GM21447 (cell line): Measurements from ENCODE around the gene CD300LF.

Source experiments
- ATAC-seq: cut with Tn5 transposase; IDR thresholded peaks from one replicate; pipeline ENCODE4 v1.9.1; 2021; ENCODE audit not compliant: unreplicated experiment

The CD300LF gene

DNA sequence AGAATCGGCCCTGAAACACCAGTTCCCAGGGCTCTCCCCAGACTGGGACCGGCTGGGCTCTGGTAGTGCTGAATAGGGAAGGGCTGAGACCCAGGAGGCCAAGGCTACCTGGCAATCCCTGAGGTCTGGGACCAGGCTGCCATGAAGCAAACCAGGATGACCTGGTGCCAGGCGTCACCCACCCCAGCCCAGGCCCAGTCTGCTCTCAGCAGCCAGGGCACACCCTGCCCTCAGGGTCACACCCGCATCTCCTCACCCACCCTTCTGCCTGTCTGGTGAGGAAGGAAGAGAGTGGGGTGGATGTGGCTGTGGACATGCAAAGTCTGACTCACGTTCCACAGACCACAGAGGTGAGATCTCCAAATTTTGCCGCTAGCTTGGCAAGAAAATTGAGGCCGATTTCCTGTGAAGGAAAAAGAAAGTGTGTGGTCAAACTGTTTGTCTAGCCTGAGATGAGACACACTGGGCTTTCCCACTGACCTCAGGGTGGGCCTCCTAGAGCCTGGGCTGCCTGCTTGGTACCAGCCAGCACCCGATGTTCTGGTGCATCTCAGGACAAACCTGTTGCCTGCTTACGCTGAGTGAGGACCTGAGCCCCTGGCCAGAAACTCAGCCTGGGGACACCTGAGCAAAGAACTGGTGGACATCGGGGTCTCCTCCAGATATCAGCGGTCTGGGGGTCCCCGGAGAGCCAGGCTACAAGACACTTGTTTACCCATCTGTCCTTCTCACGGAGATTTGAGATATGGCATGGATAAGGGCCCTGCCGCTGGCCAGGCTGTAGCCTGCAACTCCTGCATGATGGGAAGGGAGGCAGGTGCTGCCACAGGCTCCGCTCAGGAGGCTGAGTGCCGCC lies 18.0 kb upstream of the CD300LF start:
- ATAC-seq: no peak

- ATAC-seq: no peak
Measured at GRCh38 chr17:74729866-74730265, 17.1 kb upstream of the CD300LF start.

DNA sequence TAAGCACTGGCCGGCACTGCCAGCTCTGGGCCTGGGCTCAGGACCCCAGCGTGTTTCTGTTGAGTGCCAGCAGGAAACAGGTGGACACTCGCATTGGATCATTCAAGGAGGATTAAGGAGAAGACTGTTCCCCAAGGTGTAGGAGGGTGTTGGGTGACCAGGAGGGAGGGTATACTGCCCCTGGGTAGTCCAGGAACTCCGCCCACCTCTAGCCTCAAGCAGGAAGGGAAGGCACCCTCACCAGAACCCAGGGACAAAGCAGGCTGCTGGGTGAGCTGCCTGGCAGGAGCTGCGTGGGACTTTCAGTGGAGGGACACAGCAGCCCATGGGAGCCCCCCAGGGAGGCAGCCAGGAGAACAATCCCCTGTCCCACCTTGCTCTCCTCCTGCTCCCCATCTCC lies 16.6 kb upstream of the CD300LF start:
- no peak for ATAC-seq

DNA sequence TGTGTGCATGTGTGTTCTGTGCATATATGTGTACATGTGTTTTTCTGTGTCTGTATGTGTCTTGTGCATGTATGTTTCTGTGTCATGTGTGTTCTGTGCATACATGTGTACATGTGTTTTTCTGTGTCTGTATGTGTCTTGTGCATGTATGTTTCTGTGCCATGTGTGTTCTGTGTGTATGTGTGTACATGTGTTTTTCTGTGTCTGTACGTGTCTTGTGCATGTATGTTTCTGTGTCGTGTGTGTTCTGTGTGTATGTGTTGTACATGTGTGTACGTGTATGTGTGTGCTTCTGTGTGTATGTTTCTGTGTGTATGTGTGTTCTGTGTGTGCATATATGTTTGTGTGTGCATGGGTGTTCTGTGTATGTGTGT lies 16.0 kb upstream of the CD300LF start:
- no peak for ATAC-seq

DNA sequence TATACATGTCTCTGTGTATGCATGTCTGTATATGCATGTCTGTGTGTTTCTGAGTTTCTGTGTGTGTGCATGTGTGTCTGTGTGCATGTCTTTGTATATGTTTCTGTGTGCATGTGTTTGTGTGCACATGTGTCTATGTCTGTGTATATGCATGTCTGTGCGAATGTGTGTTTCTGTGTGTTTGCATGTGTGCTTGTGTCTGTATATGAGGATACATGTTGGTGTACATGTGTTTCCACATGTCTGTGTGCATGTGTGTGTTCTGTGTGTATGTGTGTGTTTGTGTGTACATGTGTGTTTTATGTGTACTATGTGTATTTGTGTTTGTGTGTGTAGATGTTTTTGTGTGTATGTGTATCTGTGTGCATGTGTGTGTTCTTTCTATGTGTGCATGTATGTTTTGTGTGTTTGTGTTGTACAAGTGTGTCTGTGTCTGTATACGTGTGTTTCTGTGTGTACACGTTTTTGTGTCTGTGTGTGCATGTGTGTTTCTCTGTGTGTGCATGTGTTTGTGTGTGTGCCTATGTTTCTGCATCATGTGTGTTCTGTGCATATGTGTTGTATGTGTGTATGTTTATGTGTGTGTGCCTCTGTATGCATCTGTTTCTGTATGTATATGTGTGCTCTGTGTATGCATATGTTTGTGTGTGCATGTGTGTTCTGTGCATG lies 15.4 kb upstream of the CD300LF start:
- ATAC-seq: no peak

GRCh38 chr17:74725111-74725510 lies 12.4 kb upstream of the CD300LF start:
- no peak for ATAC-seq

DNA sequence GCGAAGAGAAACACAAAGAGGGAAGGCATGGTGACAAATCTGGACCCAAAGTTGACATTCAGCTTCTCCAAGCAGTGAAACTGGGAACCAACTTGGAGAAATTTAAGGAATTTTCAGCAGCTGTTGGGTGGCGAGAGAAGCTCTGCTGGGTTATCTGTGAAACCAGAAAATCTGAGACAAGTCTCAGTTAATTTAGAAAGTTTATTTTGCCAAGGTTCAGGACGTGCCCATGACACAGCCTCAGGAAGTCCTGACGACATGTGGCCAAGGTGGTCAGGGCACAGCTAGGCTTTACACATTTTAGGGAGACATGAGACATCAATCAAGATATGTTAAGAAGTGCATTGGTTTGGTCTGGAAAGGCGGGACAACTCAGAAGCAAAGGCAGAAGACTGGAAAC lies 11.2 kb upstream of the CD300LF start:
- ATAC-seq: no peak

DNA sequence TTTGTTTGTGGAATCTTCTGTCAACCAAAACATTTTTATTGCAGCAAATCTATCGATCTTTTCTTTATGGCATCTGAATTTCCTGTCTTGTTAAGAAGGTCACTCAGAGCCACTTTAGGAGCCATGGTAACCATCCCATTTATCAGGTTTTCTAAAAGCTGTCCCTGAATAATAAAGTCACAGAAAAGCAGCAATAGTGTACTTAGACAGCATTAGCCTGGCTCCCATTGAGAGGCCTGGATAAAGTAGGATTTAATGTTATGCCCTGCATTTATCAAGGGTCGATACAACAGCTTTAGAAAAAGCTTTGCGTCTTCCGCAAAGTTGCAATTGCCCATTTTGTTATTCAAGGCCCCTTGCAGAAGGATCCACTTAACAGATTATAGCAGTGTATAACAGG lies 10.1 kb upstream of the CD300LF start:
- no peak for ATAC-seq

DNA sequence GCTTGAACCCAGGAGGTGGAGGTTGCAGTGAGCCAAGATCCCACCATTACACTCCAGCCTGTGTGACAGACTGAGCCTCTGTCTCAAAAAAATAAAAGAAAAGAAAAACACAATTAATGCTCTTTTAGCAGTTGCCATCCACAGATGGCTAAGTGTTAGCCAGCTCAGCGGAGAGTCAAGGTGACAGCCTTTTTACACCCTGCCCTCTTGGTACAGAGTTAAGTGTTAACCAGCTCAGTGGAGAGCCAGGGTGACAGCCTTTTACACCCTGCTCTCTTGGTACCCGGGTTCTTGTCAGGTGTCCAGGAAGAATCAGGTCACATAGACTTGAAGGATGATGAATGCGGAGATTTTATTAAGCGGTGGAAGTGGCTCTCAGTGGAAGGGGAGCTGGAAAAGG lies 7.8 kb upstream of the CD300LF start:
- ATAC-seq: no peak

DNA sequence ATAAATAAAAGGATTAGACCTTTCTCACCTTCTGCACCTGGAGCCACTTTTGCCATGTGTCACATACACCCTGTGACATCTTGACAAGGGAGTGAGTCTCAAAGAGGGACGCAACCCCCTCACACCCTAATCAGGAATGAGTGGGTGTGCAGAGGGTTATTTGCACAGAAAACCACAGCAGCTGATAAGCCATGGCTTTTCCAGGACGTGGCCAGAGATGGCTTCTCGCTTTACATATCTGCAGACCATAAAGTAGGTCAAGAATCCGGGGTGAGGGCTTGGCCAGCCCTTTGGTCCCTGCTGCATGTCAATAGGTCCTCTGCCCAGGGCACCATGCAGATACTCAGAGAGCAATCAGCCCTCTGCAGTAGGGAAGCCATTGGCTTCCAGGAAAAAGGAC lies 2.4 kb upstream of the CD300LF start:
- ATAC-seq: no peak

- no peak for ATAC-seq
Measured at GRCh38 chr17:74713171-74713755, 540 bp upstream of the CD300LF start.

GRCh38 chr17:74712301-74712700 lies 422 bp downstream of the CD300LF start:
- no peak for ATAC-seq

- ATAC-seq: no peak
Measured at GRCh38 chr17:74711058-74711824, 1.5 kb downstream of the CD300LF start.

- no peak for ATAC-seq
Measured at GRCh38 chr17:74704544-74704943, 8.2 kb downstream of the CD300LF start.

- ATAC-seq: no peak
Measured at GRCh38 chr17:74703311-74703710, 9.4 kb downstream of the CD300LF start.

GRCh38 chr17:74702116-74702871 lies 10.4 kb downstream of the CD300LF start:
- ATAC-seq: no peak

- no peak for ATAC-seq
Measured at GRCh38 chr17:74699236-74699635, 13.5 kb downstream of the CD300LF start.

DNA sequence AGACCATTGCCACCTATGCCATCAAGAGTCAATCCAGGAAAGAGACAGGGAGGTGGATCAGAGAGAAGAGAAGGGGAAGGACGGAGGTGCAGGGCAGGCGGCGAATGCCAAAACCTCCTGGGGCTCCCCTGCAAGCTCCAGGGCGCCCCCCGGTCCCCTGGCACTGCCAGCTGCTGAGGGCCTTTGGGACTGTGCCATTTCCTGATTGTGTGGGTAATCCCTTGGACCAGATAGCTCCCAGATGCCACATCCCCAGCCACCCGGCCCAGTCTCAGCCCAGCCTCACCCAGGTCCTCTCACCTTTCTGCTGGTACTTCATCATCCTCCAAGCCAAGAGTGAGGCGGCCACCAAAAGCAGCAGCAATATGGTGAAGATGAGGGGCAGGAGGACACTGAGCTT lies 14.7 kb downstream of the CD300LF start:
- ATAC-seq: no peak

- no peak for ATAC-seq
Measured at GRCh38 chr17:74697515-74697914, 15.2 kb downstream of the CD300LF start.

DNA sequence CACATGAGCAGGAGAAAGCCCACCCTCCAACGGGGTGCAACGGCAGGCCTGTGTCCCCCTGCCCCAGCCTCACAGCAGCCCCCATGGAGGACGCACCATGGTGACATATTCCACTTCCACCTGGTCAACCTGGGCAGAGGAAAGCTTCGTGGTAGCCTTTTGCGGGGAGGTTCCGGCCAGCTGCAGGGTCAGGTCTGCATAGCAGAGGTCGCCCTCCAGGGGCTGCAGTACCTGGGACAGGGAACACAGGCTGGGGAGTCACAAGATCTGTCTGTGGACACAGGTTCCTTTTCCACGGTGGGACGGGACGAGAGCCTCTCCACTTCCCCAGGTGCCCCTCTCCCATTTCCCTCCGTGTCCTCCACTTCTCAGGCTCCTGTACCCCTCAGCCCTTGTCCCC lies 17.1 kb downstream of the CD300LF start:
- no peak for ATAC-seq

DNA sequence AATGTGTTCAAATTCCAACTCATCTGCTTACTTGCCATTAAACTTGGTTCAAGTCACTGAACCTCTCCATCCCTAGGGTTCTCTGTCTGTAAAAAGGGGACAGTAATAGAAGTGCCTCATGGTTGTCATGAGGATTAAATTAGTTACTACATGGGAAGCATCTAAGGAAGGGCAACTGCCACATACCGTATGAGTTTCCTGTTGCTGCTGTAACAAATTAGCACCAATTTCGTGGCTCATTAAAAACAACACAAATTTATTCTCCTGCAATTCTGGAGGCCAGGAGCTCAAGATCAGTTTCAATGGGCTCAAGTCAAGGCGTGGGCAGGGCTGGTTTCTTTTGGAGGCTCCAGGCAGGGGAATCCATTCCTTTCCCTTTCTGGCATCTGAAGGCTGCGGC lies 18.6 kb downstream of the CD300LF start:
- ATAC-seq: no peak
